GM12873 (cell line): ENCODE measurements around the gene MIPOL1.

ENCODE experiments used
- CTCF ChIP-seq: IDR thresholded peaks from 2 replicates; pipeline ENCODE4 v1.5.1; 2012; ENCODE audit warnings: low read depth, mild to moderate bottlenecking, moderate library complexity, low read length, control low read depth; ENCODE audit not compliant: insufficient read depth; ENCODE audit errors: missing control alignments

The MIPOL1 gene

GRCh38 chr14:37232907-37233481 lies 35.3 kb downstream of the MIPOL1 start:
- peak; percentile 73 for TF ChIP-seq CTCF

GRCh38 chr14:37234222-37234621 lies 36.5 kb downstream of the MIPOL1 start:
- TF ChIP-seq CTCF, result no peak

GRCh38 chr14:37237094-37237493 lies 39.4 kb downstream of the MIPOL1 start:
- no peak for TF ChIP-seq CTCF

- TF ChIP-seq CTCF, result no peak
Measured at GRCh38 chr14:37237735-37238200, 40.0 kb downstream of the MIPOL1 start.

- TF ChIP-seq CTCF, result no peak
Measured at GRCh38 chr14:37241198-37241597, 43.5 kb downstream of the MIPOL1 start.

- peak; percentile 65 for TF ChIP-seq CTCF
Measured at GRCh38 chr14:37246427-37246829, 48.7 kb downstream of the MIPOL1 start.

- no peak for TF ChIP-seq CTCF
Measured at GRCh38 chr14:37247791-37248461, 50.2 kb downstream of the MIPOL1 start.
